Panc1 (cell line): ENCODE data around the gene SCGB1D4. TPM values are rescaled to one million over a fixed set of nuclear protein-coding genes. Genes with fewer than 3 reads are reported as not detected.
"Not testable (repeated sequence)": the region's sequence is repeated elsewhere in the genome, so short reads cannot be mapped to it uniquely, and the experiment has no call there.

Experiments
- ATAC-seq: fragments of 200-7000 bp; cut with Tn5 transposase; 2 replicates; pipeline ENCODE4 v1.9.1; 2020; ENCODE audit warnings: mild to moderate bottlenecking, moderate library complexity
- BruUV-seq: library from RNA; stranded (reverse); fragments of 400-500 nt; replicated peaks from 2 replicates; lab custom pipeline; 2021; lab: Mats Ljungman, UMichigan
- CTCF ChIA-PET: fragments of 300-600 bp; sonication (Branson Sonifier 250); formaldehyde crosslinking; loops from one replicate; lab custom pipeline; 2022; ENCODE audit warnings: antibody characterized with exemption; lab: Charles Lee
- POLR2A ChIA-PET: fragments of 300-600 bp; sonication (Branson Sonifier 250); formaldehyde crosslinking; loops from one replicate; lab custom pipeline; 2022; ENCODE audit warnings: antibody characterized with exemption; lab: Charles Lee
- DNase-seq: peaks from one replicate; pipeline ENCODE4 v3.0.0-alpha.2; 2010; ENCODE audit warnings: low read depth, low spot score
- H3K27ac ChIP-seq: 2 replicates; pipeline ENCODE4 v1.5.1; 2011; ENCODE audit warnings: mild to moderate bottlenecking, low read length, inconsistent platforms
- H3K27me3 ChIP-seq: fragments of 200-500 bp; sonication (Bioruptor generic); 2 replicates; pipeline ENCODE4 v1.6.0; 2014; ENCODE audit warnings: low read length, inconsistent platforms; ENCODE audit not compliant: control insufficient read depth, insufficient read depth
- H3K36me3 ChIP-seq: fragments of 200-500 bp; sonication (Bioruptor generic); 2 replicates; pipeline ENCODE4 v1.5.1; 2014; ENCODE audit warnings: inconsistent platforms, mild to moderate bottlenecking, low read length, moderate library complexity; ENCODE audit not compliant: control insufficient read depth, insufficient read depth
- H3K4me1 ChIP-seq: 2 replicates; pipeline ENCODE4 v1.5.1; 2011; ENCODE audit warnings: inconsistent platforms, mild to moderate bottlenecking, low read length, moderate library complexity; ENCODE audit not compliant: control insufficient read depth, insufficient read depth
- H3K4me3 ChIP-seq, 2 experiments: 2 replicates each; pipeline ENCODE4 v1.5.1; 2011 to 2012; ENCODE audit warnings: low read depth in 2 of 2, low read length in 2 of 2, mild to moderate bottlenecking in 2 of 2, inconsistent platforms in 1 of 2, moderate library complexity in 1 of 2
- H3K9me3 ChIP-seq: fragments of 200-500 bp; sonication (Bioruptor generic); 2 replicates; pipeline ENCODE4 v1.5.1; 2014; ENCODE audit warnings: low read depth, mild to moderate bottlenecking, inconsistent platforms, low read length, moderate library complexity; ENCODE audit not compliant: control insufficient read depth, insufficient read depth
- POLR2AphosphoS5 ChIP-seq: IDR thresholded peaks from 2 replicates; pipeline ENCODE4 v1.6.1; 2012; ENCODE audit warnings: mild to moderate bottlenecking, low read depth, low read length, moderate library complexity
- SIN3A ChIP-seq: IDR thresholded peaks from 2 replicates; pipeline ENCODE4 v1.6.1; 2012; ENCODE audit warnings: low read depth, mild to moderate bottlenecking, low read length, moderate library complexity, borderline replicate concordance; ENCODE audit not compliant: insufficient read depth
- TCF7L2 ChIP-seq: IDR thresholded peaks from 2 replicates; pipeline ENCODE4 v1.6.1; 2011; ENCODE audit warnings: mild to moderate bottlenecking, low read depth, low read length, inconsistent platforms
- in situ Hi-C: cut with HindIII; loops from 2 replicates; pipeline ENCODE4 v1.10.0; 2016; ENCODE audit warnings: low sequenced_read_pairs, low pct_unique_long_range_greater_than_20kb
- intact Hi-C: fragments of 100-400 bp; cut with micrococcal nuclease; formaldehyde crosslinking; loops from one replicate; pipeline ENCODE4 v1.10.0; 2022; ENCODE audit not compliant: unreplicated experiment
- total RNA-seq: library from RNA; stranded (reverse); gene quantifications from one replicate; pipeline ENCODE4 v1.2.1, GENCODE V29; 2021; ENCODE audit not compliant: unreplicated experiment
- TF ChIP-seq, protein P1 (sequence below): fragments of 450-650 bp; IDR thresholded peaks from 2 replicates; pipeline ENCODE4 v1.5.1; 2017; ENCODE audit warnings: mild to moderate bottlenecking
- TF ChIP-seq, protein P2 (sequence below), 2 experiments: IDR thresholded peaks; 2 replicates each; pipeline ENCODE4 v1.6.1; 2011 to 2012; ENCODE audit warnings: low read depth in 2 of 2, control low read depth in 1 of 2, low read length in 1 of 2, mild to moderate bottlenecking in 1 of 2, moderate library complexity in 1 of 2; ENCODE audit not compliant: insufficient read depth in 1 of 2

SCGB1D4 gene
- total RNA-seq, 1 experiment from 2014 or later = not detected

DNA sequence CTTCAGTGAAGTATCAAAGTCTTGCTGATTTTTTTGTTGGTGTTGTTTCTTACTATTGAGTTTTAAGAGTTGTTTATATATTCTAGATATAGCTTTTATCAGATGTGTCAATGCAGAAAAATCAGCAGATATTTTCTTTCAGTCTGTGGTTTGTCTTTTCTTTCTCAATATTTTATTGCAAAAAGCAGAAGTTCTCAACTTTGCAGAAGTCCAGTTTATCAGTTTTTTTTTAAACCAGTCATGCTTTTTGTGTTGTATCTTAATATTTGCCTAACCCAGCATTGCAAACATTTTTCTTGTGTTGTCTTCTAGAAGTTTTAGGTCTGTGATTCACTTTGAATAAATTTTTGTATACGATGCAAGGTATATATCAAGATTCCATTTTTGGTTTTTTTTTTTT is 45.3 kb upstream of the SCGB1D4 start:
- DNase-seq = no peak
- H3K4me3 ChIP-seq = no peak overlapping the region
- no peaks in the 10 kb centered on the region for H3K27me3 ChIP-seq
- no peaks in the 10 kb centered on the region for H3K9me3 ChIP-seq
- POLR2A ChIA-PET = no interaction called here
- intact Hi-C loops (no loop called here), in situ Hi-C loops (no loop called here)
- CTCF ChIA-PET = no interaction called here
- no peaks in the 10 kb centered on the region for H3K4me1 ChIP-seq
- BruUV-seq = no TSS peak
- no peaks in the 10 kb centered on the region; the same call in 1 of the 2 replicates for H3K36me3 ChIP-seq
- ATAC-seq = no peak
- TF ChIP-seq, protein P1, sequence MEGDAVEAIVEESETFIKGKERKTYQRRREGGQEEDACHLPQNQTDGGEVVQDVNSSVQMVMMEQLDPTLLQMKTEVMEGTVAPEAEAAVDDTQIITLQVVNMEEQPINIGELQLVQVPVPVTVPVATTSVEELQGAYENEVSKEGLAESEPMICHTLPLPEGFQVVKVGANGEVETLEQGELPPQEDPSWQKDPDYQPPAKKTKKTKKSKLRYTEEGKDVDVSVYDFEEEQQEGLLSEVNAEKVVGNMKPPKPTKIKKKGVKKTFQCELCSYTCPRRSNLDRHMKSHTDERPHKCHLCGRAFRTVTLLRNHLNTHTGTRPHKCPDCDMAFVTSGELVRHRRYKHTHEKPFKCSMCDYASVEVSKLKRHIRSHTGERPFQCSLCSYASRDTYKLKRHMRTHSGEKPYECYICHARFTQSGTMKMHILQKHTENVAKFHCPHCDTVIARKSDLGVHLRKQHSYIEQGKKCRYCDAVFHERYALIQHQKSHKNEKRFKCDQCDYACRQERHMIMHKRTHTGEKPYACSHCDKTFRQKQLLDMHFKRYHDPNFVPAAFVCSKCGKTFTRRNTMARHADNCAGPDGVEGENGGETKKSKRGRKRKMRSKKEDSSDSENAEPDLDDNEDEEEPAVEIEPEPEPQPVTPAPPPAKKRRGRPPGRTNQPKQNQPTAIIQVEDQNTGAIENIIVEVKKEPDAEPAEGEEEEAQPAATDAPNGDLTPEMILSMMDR = no peak
- TF ChIP-seq SIN3A (no peak), TCF7L2 (no peak), POLR2AphosphoS5 (no peak)
- TF ChIP-seq, protein P2, sequence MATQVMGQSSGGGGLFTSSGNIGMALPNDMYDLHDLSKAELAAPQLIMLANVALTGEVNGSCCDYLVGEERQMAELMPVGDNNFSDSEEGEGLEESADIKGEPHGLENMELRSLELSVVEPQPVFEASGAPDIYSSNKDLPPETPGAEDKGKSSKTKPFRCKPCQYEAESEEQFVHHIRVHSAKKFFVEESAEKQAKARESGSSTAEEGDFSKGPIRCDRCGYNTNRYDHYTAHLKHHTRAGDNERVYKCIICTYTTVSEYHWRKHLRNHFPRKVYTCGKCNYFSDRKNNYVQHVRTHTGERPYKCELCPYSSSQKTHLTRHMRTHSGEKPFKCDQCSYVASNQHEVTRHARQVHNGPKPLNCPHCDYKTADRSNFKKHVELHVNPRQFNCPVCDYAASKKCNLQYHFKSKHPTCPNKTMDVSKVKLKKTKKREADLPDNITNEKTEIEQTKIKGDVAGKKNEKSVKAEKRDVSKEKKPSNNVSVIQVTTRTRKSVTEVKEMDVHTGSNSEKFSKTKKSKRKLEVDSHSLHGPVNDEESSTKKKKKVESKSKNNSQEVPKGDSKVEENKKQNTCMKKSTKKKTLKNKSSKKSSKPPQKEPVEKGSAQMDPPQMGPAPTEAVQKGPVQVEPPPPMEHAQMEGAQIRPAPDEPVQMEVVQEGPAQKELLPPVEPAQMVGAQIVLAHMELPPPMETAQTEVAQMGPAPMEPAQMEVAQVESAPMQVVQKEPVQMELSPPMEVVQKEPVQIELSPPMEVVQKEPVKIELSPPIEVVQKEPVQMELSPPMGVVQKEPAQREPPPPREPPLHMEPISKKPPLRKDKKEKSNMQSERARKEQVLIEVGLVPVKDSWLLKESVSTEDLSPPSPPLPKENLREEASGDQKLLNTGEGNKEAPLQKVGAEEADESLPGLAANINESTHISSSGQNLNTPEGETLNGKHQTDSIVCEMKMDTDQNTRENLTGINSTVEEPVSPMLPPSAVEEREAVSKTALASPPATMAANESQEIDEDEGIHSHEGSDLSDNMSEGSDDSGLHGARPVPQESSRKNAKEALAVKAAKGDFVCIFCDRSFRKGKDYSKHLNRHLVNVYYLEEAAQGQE (IDR thresholded peaks at IDR 0.05; ENCODE audit: insufficient read depth in 1 of 2, low read depth in 2 of 2, low read length in 1 of 2) = no peak
- H3K27ac ChIP-seq = no peak overlapping the region

DNA sequence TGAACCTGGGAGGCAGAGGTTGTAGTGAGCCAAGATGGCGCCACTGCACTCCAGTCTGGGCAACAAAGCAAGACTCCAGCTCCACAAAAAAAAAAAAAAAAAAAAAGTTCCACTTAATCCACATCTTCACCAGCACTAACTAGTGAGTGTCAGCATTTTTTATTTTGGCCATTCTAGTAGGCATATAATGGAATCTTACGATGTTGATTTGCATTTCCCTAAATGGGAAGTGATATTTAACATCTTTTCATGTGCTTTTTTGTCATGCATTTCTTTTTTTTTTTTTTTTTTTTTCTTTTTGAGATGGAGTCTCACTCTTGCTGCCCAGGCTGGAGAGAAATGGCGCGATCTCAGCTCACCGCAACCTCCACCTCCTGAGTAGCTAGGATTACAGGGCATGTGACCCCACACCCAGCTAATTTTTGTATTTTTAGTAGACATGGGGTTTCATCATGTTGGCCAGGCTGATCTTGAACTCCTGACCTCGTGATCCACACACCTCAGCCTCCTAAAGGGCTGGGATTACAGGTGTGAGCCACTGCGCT is 44.8 kb upstream of the SCGB1D4 start:
- POLR2A ChIA-PET, DNase-seq, H3K4me1 ChIP-seq, intact Hi-C loops, H3K27me3 ChIP-seq, BruUV-seq, ATAC-seq, H3K36me3 ChIP-seq, H3K9me3 ChIP-seq, H3K4me3 ChIP-seq, H3K27ac ChIP-seq, in situ Hi-C loops: not testable (repeated sequence)
- CTCF ChIA-PET = interaction anchor here (0.6 kb wide), 1 partner anchor 415 kb away, joined by 3 read pairs; no protein-coding TSS in a partner anchor

DNA sequence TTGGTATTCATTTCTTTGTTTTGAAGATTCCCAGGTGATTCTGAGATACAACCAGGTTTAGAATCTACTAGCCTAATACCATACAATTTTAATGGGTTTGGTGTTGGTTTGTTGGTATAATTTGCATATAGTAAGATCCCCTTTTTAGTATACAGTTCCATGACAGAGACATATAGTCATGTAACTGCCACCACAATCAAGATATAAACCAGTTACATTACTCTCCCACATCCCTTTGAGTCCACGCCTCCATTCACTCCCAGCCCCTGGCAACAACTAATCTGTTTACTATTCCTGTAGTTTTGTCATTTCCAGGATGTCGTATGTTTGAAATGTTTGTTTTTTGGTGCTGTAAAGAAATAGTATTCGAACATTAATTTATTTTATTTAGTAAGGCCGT is 42.7 kb upstream of the SCGB1D4 start:
- in situ Hi-C loops = no loop called here
- Histone ChIP-seq H3K36me3 (no peaks in the 10 kb centered on the region; the same call in 1 of the 2 replicates), H3K27ac (no peak overlapping the region), H3K27me3 (no peaks in the 10 kb centered on the region), H3K9me3 (no peaks in the 10 kb centered on the region), H3K4me3 (no peak overlapping the region), H3K4me1 (no peaks in the 10 kb centered on the region)
- intact Hi-C loops = no loop called here
- DNase-seq (no peak), ATAC-seq (no peak)
- ChIA-PET POLR2A (no interaction called here), CTCF (interaction anchor here (0.6 to 1.5 kb wide), 2 partner anchors 9 to 36 kb away, joined by 5 to 9 read pairs; no protein-coding TSS in a partner anchor)
- BruUV-seq = TSS peak; percentile 17
- TF ChIP-seq, protein P1 = no peak
- TF ChIP-seq, protein P2 (IDR thresholded peaks at IDR 0.05; ENCODE audit: insufficient read depth in 1 of 2, low read depth in 2 of 2, low read length in 1 of 2) = no peak
- TF ChIP-seq SIN3A (no peak), POLR2AphosphoS5 (no peak), TCF7L2 (no peak)
